WI38 (cell line): ENCODE measurements around the gene MAVS.

Source experiments
- H3K4me3 ChIP-seq: 2 replicates; pipeline ENCODE4 v1.5.1; 2011; ENCODE audit warnings: low read depth, mild to moderate bottlenecking, control low read depth, low read length
- TF ChIP-seq, protein P1 (sequence below): IDR thresholded peaks from 2 replicates; pipeline ENCODE4 v1.5.1; 2012; ENCODE audit warnings: low read depth, mild to moderate bottlenecking, control low read depth, low read length

The MAVS gene

DNA sequence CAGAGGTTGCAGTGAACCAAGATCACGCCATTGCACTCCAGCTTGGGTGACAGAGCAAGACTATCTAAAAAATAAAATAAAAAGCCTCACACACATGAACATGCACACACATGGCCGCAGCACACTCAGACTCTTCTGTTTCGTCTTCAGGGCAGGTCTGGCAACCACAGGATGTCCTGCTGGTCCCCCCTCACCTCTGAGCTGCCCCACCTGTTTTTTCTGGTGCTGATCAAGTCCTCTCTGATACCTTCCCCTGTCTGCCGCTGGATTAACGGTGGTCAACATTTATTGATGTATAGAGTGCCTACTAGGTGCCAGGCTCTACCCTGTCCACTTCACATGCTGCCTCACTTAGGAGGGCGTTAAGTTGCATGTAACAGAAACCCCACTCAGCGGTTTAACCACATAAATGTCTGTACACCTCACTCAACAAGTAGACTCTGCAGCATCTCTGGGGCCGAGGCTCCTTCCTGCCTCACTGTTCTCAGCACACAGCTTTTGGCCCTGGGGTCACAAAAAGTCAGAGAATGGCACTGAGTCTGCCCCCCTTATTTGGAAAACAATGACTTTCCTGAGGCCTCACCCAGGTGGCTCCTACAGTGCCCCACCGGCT, 30.8 kb upstream of the MAVS start:
- TF ChIP-seq, protein P1, sequence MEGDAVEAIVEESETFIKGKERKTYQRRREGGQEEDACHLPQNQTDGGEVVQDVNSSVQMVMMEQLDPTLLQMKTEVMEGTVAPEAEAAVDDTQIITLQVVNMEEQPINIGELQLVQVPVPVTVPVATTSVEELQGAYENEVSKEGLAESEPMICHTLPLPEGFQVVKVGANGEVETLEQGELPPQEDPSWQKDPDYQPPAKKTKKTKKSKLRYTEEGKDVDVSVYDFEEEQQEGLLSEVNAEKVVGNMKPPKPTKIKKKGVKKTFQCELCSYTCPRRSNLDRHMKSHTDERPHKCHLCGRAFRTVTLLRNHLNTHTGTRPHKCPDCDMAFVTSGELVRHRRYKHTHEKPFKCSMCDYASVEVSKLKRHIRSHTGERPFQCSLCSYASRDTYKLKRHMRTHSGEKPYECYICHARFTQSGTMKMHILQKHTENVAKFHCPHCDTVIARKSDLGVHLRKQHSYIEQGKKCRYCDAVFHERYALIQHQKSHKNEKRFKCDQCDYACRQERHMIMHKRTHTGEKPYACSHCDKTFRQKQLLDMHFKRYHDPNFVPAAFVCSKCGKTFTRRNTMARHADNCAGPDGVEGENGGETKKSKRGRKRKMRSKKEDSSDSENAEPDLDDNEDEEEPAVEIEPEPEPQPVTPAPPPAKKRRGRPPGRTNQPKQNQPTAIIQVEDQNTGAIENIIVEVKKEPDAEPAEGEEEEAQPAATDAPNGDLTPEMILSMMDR: no peak
- H3K4me3 ChIP-seq: no peak overlapping the region

DNA sequence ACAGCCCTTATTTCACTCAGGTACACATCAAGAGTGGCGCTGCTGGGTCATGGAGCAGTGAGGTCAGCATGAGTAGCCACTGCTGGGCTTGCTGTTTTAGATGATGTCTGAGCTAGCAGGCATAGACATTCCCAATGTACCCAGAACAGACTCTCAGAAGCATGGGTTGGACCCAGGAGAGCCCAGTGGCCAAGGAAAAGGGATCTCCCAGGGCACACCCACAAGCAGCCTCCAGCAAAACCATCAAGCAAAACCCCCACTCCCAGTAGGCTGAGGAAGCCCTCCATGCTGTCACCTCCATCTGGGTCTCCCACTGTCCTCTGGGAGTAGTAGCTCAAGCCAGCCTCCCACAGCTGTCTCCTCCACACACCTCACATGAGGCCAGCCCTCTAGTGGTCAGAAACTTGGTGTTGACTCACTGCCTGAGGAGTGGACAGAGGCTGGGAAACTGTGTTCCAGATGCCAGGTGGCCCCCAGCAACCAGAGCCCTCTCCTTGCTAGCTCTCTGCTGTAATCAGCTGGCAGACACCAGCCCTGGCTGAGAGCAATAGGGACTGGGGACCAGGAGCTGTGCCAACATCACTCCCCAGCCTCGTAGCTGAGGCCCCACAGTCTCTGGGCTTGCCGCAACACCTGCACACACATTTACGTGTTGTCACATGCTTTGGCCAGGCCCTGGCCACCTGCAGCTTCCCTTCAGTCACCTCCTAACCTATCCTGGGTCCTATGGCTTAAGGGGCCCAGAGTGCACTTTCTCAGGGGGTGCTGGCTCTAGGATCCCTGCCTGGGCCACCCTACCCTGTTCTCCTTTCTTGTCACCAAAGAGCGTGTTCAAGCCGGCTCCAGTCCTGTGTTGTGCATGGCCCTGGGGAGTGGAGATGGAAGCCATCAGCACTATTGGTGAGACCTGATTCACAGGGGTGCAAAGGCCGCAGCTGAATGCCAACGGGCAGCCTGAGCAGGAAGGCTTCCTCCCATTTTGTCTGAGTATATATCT, 28.2 kb upstream of the MAVS start:
- TF ChIP-seq, protein P1: peak; percentile 68
- H3K4me3 ChIP-seq: no peak overlapping the region

DNA sequence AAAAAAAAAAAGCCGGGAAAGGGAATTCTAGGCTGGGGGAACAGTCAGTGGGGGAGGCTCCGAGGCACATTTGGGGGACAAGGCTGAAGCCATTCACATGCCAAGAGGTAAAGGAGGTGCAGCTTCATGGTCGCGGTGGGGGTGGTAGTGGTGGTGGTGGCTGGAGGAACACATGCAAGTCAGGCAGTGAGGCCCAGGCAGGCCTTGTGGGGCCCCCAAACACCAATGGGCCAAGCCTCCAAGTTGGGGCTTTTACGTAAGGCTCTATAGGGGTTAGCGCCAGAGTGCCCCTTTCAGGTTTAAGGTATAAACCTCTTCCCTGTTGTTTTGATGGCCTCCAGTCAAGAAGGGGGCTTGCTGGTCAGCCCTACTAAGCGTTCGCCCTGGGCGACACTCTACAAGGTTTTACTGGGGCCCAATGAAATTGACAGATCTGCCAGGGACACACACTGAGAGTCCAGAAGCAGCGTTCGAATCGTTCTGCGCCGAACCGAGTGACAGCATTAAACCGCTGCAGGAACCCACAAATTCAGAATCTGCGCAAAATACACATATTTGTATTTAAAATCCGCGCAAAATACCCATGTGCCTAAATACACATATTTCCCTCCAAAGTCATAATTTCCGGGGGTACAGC, 27.1 kb upstream of the MAVS start:
- TF ChIP-seq, protein P1: no peak
- H3K4me3 ChIP-seq: peak overlapping the region; percentile 78

DNA sequence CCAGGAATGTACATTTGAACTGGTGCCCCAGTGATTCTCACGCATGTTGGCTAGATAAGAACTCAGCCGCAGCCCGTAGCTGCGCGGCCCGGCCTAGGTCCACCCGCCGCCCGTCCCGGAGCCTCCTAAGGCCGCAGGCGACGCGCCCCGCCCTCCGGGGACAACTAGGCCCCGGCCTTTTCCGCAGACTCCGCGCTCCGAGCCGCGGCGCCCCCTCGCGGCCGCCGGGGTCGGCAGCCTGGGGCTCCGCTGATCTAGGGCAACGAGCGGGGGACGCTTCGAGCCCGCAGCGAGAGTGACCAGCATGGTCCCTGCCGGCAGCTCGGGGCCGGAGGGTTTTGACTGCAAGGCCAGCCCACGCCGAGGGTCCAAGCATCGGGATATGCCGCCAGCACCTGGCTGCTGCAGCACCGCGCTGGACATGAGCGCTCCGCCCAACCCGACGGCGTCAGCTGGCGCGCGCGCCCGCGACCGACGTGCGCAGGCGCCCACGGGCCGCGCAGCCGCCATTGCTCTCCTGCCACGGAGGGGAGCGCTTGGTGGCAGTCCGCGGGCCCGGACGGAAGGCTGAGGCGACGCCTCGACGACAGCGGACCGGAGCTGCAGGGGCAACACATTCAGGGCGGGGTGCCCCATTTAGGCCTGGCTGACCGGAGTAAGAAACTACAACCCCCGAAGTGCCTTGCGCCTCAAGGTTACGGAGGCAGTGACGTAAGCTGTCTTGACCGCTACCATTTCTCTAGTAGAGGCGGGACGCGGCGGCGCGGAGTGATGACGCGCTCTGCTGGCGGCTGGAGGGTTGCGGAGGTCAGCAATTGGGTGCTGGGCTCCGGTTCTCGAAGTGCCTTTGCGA, 26.4 kb upstream of the MAVS start, which contains the start of gene AP5S1:
Gene AP5S1 (plus strand): TSS at position 500 of the 853 bp plus-strand sequence. CDS start 1,571 bp downstream, outside the sequence.
- peak within 1 kb of the TSS; percentile 78 for H3K4me3 ChIP-seq
- TF ChIP-seq, protein P1: peak; percentile 91

DNA sequence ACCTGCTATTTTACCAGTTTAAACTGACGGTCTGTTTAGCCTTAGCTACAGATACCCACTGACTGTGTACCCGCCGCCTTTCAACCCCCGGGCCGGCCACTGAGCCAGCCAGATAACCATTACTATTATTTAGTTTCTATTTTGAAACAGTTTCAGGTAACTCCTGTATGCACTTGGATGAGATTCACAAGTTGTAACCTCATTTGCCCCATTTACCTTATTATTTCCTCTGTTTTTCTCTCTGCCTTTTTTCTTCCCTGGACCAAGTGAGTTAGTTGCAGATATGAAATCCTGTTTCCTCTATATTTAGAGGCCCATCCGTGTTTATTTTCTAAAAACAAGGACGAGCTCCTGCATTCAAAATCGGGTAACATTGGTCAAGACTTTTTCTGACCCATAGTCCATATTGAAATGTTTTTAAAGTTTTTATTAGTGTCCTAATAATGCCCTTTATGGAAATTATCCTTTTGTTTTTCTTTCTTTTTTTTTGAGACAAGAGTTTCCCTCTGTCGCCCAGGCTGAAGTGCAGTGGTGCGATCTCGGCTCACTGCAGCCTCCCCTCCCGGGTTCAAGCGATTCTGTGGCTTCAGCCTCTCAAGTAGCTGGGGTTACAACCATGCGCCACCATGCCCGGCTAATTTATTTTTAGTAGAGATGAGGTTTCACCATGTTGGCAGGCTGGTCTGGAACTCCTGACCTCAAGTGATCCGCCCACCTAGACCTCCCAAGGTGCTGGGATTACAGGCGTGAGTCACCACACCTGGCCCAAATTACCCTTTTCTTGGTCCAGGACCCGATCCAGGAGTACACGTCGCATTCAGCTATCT, 25.5 kb upstream of the MAVS start:
- H3K4me3 ChIP-seq: peak overlapping the region; percentile 78
- TF ChIP-seq, protein P1: no peak

DNA sequence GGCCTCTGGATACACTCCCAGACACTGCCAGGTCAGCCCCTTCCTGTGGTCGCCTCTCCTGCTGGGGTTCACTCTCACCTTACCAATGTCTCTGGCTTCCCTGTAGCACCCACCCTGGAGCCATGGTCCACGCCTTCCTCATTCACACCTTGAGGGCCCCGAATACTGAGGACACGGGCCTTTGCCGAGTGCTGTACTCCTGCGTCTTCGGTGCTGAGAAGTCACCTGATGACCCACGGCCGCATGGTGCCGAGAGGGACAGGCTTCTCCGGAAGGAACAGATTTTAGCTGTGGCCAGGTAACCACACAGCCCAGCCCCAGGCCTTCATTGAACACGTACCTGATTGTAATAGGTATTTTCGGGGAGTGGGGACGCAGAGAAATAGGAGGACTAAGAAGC, 24.6 kb upstream of the MAVS start:
- TF ChIP-seq, protein P1: no peak
- no peak overlapping the region for H3K4me3 ChIP-seq
